NB4 (cell line): ENCODE measurements around the gene RTP1.

Experiments used
- DNase-seq: peaks from one replicate; pipeline ENCODE4 v3.0.0; 2010; ENCODE audit warnings: low read depth
- H3K4me3 ChIP-seq: one replicate; pipeline ENCODE4 v1.5.1; 2011; ENCODE audit warnings: mild to moderate bottlenecking, low read depth, low read length, moderate library complexity
- MYC ChIP-seq: IDR thresholded peaks from 2 replicates; pipeline ENCODE4 v1.6.1; 2011; ENCODE audit warnings: low read depth, low read length
- POLR2A ChIP-seq: IDR thresholded peaks from 2 replicates; pipeline ENCODE4 v1.6.1; 2011; ENCODE audit warnings: mild to moderate bottlenecking; ENCODE audit not compliant: insufficient read length; ENCODE audit errors: extremely low read depth
- TF ChIP-seq, protein P1 (sequence below): IDR thresholded peaks from one replicate; pipeline ENCODE4 v1.5.1; 2012; ENCODE audit warnings: low read depth, low read length
- TF ChIP-seq, protein P2 (sequence below): IDR thresholded peaks from 2 replicates; pipeline ENCODE4 v1.6.1; 2011; ENCODE audit warnings: low read depth, low read length

Gene RTP1

DNA sequence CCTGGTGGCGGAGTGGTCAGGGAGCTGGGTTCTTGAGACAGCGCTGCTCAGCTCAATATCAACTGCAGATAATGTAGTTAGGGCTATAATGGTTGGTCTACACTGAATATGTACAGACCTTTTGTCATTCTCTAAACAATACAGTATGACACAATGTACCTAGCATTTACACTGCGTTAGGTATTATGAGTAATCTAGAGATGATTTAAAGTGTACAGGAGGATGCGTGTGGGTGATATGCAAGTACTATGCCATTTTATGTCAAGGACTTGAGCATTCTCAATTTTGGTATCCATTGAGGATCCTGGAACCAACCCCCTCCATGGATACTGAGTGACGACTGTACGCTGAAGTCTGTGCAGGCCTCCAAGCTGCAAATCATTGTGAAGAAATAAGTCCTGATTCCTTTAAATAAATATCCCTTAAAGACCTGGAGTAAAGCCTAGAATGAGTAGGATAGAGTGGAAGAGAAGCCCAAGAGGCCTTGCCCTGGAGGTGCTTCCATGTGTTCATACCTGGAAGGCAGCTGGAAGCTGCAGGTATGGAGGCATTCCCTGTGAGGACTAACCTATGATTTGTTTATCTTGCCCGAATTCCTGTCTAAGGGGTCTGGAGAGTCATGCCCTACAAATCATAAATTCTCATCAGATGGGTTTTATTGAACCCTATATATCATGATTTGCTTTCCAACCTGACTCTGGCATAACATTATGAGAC is 15.7 kb upstream of the RTP1 start:
- TF ChIP-seq, protein P1, sequence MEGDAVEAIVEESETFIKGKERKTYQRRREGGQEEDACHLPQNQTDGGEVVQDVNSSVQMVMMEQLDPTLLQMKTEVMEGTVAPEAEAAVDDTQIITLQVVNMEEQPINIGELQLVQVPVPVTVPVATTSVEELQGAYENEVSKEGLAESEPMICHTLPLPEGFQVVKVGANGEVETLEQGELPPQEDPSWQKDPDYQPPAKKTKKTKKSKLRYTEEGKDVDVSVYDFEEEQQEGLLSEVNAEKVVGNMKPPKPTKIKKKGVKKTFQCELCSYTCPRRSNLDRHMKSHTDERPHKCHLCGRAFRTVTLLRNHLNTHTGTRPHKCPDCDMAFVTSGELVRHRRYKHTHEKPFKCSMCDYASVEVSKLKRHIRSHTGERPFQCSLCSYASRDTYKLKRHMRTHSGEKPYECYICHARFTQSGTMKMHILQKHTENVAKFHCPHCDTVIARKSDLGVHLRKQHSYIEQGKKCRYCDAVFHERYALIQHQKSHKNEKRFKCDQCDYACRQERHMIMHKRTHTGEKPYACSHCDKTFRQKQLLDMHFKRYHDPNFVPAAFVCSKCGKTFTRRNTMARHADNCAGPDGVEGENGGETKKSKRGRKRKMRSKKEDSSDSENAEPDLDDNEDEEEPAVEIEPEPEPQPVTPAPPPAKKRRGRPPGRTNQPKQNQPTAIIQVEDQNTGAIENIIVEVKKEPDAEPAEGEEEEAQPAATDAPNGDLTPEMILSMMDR = no peak
- TF ChIP-seq POLR2A = no peak
- TF ChIP-seq MYC = no peak
- TF ChIP-seq, protein P2, sequence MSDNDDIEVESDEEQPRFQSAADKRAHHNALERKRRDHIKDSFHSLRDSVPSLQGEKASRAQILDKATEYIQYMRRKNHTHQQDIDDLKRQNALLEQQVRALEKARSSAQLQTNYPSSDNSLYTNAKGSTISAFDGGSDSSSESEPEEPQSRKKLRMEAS = no peak
- no peak for DNase-seq

DNA sequence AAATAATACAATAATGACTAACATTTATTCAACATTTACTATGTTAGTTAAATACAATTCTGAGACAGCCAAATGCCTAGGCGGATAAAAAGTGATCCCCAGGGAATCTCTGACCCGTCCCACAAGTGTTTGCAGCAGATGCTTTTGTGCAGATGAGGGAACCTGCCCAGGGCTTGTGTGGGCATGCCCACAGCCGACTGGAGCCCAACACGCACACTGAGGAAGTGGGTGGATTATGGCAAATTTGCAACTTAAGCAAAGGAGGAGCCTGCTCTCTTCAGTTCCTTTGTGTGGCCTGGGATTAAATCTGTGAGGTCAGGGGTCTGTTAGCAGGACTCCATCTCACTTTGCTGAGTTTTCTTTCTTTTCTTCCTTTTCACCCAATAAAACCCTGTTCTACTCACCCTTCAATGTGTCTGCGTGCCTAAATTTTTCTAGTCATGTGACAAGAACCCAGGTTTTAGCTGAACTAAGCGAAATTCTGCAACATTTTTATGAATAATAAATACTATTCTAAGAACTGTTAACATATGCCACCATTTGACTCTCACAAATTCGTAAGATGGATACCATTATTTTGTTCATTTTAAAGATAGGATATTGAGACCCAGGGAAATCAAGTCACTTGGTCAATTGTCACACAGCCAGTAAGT is 13.9 kb upstream of the RTP1 start:
- DNase-seq = peak; percentile 7
- H3K4me3 ChIP-seq = no peak overlapping the region
- TF ChIP-seq MYC (no peak), POLR2A (no peak)
- TF ChIP-seq, protein P1 = no peak
- TF ChIP-seq, protein P2 = no peak

More for the DNA sequence above, 15.7 kb upstream of the RTP1 start:
- H3K4me3 ChIP-seq = no peak overlapping the region

- no peak for DNase-seq
- no peak overlapping the region for H3K4me3 ChIP-seq
Measured at GRCh38 chr3:187183903-187184302, 13.4 kb upstream of the RTP1 start.

DNA sequence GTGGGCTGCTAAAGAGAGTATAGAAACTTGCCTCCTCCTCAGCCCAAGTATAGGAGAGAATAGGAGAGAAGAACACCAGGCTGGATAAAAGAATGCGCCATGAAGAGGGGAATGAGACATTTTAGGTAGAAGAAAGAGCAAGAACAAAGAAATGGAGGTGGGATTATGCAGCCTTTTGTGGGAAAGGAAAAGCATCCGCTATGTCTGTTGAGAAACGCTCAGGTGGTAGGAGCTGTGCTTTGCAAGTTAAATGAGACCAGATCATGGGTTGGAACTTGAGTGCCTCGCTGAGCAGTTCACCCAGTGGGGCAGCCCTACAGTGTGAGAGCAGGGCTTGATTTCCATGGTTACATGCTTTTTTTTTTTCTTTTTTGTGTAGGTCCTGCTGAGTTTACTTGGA is 11.5 kb upstream of the RTP1 start:
- DNase-seq = no peak
- TF ChIP-seq, protein P2 = no peak
- TF ChIP-seq MYC (no peak), POLR2A (no peak)
- TF ChIP-seq, protein P1 = no peak
- H3K4me3 ChIP-seq = no peak overlapping the region

More at GRCh38 chr3:187183903-187184302, 13.4 kb upstream of the RTP1 start:
- no peak for TF ChIP-seq MYC
- TF ChIP-seq, protein P1 = no peak
- TF ChIP-seq, protein P2 = no peak
- no peak for TF ChIP-seq POLR2A

- TF ChIP-seq POLR2A = no peak
- TF ChIP-seq, protein P1 = no peak
- no peak for TF ChIP-seq MYC
- TF ChIP-seq, protein P2 = no peak
- DNase-seq = no peak
- no peak overlapping the region for H3K4me3 ChIP-seq
Measured at GRCh38 chr3:187186375-187186774, 10.9 kb upstream of the RTP1 start.
